NCI-H1417 (cell line): ENCODE data around the gene GPR183.

Experiments
- DNase-seq, 3 experiments: peaks; one replicate each; lab custom pipeline; 2025; lab: John Stamatoyannopoulos, UW

The GPR183 gene

DNA sequence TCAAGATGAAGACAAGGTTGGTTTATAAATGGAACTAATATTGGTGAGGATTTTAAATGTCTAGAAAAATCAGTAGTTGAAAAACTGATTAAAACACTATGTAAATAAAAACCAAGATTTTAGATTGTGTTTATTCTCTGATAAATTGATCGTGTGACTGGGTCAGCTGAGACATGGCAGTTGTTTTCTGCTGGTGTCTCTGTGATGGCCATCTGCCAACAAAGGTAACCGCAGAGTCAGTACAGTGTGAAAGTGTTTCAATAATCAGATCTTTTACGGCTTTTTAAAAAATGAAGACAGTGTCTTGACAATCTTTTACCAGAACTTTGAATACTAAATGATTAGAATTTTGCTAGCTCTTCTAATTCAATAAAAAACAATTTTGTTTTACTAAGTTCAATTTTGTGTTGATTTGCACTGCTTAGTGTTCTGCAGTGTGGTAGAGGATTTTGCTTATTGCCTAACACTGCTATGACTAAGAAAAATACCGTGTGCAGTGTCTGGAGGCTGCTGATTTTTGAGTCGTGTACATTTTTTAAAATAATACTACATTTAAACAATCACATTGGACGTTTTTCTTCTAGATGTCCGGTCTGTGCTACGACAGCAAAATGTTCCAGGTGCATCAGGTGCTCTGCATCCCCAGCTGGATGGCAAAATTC is 32.7 kb upstream of the GPR183 start:
- DNase-seq = no peak

DNA sequence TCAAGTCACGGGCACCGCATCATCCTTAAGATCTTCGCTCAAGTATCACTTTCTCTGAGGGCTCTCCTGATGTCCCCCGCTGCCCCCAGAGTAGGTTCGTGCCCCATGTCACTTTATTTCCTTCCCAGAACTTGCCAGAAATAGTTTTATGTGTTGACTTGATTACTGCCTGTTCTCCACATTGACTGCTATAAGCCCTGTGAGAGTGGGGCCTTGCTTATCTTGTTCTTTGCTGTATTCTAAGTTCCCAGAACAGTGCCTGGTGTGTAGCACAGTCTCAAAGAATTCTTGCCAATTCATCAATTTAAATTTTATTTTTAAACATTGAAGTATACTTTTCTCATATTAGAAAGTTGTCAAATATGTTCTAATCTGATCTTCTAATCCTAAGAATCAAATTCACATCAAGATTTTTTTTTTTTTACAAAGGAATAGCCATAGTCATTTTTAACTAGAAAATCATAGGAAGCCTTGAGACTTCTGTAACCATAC is 32.1 kb upstream of the GPR183 start:
- no peak for DNase-seq

DNA sequence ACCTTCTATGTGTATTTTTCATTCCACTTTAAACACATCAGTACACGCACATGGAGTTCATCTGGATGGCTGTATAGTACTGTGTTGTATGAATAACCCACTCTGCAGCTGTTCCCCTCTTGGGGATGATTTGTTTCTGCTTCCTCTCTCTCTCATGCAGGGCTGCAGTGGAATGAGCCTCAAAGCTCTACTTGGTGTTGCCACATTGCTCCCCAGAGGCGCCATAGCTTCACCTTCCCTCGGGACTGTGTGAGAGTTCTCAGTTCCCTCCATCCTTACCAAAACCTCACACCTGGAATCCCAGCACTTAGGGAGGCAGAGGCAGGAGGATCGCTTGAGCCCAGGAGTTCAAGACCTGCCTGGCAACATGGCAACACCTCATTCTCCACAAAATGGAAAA is 28.4 kb upstream of the GPR183 start:
- no peak for DNase-seq

- no peak for DNase-seq
Measured at GRCh38 chr13:99335087-99335486, 27.9 kb upstream of the GPR183 start.

DNA sequence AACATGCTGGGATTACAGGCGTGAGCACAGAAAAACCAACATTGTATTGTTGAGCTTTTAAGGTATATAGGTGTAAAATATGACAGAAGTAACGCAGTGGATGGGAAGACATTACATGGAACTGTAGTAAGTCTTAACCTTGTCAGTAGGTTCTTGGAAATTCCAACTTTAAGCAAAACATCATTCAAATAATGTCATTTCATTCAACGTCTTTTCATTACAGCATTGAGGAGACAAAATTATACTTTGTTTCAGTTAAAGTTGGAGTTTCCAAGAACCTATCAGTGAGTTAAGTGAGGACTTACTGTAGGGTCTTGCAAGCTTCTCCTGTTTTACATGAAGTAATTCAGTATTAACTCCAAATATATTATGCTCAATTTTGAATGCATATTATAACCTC is 27.0 kb upstream of the GPR183 start:
- DNase-seq = no peak

DNA sequence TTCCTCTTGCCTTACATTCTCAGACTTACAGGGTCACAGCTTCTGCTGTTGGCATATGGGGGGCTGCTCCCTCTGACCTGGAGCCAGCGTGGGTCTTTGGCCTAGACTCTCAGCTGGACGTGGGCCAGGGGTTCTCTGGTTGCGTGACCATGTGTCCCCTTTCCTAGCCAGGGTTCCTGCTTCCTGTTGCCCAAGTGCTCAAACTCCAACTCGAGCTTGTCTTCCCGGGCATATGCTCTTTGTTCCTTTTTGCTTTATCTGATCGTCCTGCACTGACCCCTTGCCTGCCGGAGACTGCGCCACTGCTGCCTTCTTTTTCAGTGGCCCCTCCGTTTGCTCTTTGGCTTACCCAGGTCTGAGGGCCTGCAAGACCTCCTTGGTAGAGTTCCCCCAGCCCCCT is 25.3 kb upstream of the GPR183 start:
- no peak for DNase-seq

DNA sequence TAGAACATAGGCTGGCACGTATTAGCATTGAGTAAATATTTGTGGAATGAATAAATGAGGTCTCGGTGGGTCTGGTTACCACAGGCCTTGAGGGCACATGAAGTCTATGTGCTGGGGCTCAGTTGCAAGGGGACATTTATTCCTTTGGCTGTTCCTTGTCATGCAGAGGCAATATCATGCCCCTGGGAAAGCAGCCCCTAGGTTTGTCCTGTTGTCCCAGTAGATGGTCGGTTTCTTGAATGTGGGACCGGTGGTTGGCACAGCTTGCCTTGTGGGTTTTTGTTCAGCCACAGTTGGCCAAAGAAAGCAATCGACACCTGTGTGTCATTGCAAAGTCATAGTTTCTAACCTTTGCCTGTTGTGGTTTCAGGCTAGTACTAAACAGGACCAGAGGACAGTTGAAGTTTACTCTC is 24.7 kb upstream of the GPR183 start:
- no peak for DNase-seq

GRCh38 chr13:99330942-99331341 is 23.7 kb upstream of the GPR183 start:
- no peak for DNase-seq

- no peak for DNase-seq
Measured at GRCh38 chr13:99329477-99329876, 22.3 kb upstream of the GPR183 start.

DNA sequence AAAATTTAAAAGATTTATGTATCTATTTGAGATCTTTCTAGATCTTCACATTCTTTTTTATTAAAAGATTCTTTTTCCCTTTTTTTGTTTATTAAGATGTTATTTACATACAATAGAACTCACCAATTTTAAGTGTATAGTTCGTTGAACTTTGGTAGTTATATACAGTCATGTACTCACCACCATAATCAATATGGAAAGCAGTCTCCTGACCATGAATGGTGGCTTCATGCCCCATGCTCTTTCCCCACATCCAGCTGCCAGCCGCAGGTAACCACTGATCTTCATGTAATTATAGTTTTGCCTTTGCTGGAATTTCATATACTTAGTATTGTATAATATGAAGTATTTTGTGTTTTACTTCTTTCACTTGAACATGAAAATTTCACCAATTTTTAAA is 20.6 kb upstream of the GPR183 start:
- no peak for DNase-seq

DNA sequence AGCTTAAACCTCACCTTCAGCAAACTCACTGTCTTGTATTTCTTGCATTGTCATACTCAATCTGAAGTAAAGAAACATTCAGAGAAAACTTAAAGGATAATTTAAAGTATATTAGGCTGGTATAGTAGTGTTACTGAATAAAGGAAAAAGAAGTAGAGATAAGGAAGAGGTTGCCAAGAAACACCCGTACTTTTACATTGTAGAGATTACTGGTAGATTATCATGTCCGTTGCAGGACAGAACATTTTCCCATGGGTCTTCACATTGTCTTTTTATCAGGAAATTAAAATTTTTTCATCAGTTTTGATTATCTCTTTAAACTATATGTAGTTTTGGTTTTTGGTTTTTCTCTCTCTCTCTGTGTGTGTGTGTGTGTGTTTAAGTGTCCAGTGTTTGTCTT is 19.9 kb upstream of the GPR183 start:
- DNase-seq = no peak

DNA sequence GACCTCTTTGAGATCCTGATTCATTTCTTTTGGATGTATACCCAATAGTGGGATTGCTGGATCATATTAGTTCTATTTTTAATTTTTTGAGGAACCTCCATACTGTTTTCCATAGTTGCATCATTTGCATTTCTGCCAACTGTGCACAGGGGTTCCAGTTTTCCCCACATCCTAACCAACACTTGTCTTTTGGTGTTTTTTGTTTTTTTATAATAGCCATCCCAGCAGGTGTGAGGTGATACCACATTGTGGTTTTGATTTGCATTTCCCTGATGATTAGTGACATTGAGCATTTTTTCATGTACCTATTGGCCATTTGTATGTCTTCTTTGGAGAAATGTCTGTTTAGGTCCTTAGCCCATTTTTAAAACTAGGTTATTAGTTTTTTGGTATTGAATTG is 18.8 kb upstream of the GPR183 start:
- DNase-seq = no peak

DNA sequence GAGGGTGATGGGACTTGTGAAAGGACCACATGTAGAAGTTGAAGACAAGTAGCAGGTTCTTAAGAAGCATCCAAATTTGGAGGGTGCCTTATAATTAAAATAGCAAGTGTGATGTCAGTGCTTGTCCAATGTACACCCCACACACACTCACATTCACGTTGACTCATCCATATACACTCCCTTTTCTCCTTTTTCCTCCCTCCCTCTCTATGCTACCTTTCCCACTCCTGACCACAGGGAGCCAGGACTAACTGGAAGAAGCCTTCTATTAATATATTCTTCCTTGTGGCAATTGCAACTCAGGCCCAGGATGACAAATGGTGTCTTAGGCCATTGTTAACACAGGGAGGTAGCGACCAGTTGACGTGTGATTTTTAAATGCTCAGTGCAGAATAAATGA is 16.3 kb upstream of the GPR183 start:
- DNase-seq = no peak

GRCh38 chr13:99322297-99323103 is 15.3 kb upstream of the GPR183 start:
- no peak for DNase-seq

GRCh38 chr13:99321709-99322108 is 14.5 kb upstream of the GPR183 start:
- no peak for DNase-seq

GRCh38 chr13:99320693-99321481 is 13.7 kb upstream of the GPR183 start:
- DNase-seq = peak in 1 of 3 experiments; percentile 31

DNA sequence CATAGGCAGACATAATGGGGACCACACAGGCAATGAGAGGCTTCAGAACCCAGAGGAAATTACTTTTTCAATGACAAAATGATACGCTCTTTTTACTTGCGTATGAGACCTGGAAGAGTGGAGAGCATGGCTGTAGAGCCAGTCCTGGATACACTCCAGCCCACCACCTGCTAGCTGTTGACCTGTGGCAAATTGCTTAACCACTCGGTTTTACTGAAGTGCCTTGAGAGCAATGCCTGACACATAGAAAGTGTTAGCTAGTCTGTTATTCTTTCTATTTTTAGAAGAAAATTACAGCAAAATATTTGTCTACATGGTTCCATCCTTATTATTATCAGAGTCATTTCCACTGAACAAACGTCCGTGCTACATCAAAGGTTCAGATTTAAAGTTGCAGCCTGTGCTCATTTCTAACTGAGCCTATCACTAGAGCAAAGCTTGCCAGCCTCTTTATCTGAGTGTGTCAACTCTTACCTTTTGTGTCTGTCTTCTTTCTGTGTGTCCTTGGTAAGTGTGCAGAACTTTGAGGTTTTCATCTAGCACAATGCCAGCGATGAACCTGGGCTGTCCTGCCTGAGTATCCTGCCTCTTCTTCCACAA is 9.6 kb upstream of the GPR183 start:
- peak; percentile 66 to 87 (median 79) for DNase-seq

GRCh38 chr13:99316224-99316623 is 9.0 kb upstream of the GPR183 start:
- peak in 1 of 3 experiments; percentile 68 for DNase-seq

DNA sequence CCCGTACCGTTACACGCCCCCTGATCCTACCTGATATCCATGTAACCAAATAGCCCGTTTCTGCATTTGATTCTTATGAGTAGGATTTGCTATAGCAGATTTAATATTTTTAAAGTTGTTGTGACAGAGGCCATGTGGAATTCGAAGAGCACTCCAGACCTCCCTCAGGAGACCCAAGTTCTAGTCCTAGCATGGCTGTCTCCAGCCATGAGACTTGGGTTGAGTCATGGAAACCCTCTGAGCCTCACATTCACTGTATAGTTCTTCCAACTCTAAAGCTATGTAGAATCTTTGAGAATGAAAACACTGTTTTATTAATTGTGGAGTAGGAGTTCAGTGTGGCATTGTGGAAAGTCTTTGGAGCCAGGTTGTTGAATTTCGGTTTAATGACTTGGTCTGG is 8.0 kb upstream of the GPR183 start:
- no peak for DNase-seq

GRCh38 chr13:99314640-99315176 is 7.5 kb upstream of the GPR183 start:
- DNase-seq = no peak

GRCh38 chr13:99313941-99314340 is 6.7 kb upstream of the GPR183 start:
- peak in 1 of 3 experiments; percentile 48 for DNase-seq

DNA sequence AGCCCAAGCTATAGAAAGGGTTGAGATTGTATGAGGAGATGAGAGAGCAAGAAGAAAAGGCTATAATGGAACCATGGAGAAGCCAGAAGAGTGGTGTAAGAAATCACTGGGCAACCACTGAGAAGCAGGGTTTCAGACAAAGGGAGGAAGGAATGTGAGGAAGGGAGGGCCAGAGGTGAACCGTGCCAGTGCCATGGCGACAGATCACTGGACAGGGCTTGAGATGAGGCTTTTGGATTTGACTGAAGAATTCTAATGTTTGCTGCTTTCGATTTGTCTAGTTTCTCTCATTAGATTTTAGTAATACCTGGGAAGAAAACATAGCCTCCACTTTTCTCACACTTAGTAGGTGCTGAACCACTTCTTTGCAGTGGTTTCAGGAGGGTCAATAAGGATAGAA is 6.3 kb upstream of the GPR183 start:
- DNase-seq = peak in 1 of 3 experiments; percentile 53
